AML-193 (cell line): ENCODE measurements around the gene NUDT5.
"Not testable (repeated sequence)": the region's sequence is repeated elsewhere in the genome, so short reads cannot be mapped to it uniquely, and the experiment has no call there.

ENCODE experiments used
- DNase-seq, 2 experiments: peaks; one replicate each; lab custom pipeline; 2025; lab: John Stamatoyannopoulos, UW

NUDT5 gene

GRCh38 chr10:12195603-12196506 lies at the start of gene NUDT5, which contains the start of gene CDC123:
Gene NUDT5, minus strand, starts transcription at chr10:12195891. Its CDS starts 9,600 bp downstream, at chr10:12186291.
Gene CDC123, plus strand, starts transcription at chr10:12196188. Its CDS starts 58 bp downstream, at chr10:12196246.
- DNase-seq, result peak; percentile 86 to 92

- DNase-seq, result peak; percentile 32 to 45
Measured at GRCh38 chr10:12243864-12244620, 48.4 kb upstream of the NUDT5 start.

DNA sequence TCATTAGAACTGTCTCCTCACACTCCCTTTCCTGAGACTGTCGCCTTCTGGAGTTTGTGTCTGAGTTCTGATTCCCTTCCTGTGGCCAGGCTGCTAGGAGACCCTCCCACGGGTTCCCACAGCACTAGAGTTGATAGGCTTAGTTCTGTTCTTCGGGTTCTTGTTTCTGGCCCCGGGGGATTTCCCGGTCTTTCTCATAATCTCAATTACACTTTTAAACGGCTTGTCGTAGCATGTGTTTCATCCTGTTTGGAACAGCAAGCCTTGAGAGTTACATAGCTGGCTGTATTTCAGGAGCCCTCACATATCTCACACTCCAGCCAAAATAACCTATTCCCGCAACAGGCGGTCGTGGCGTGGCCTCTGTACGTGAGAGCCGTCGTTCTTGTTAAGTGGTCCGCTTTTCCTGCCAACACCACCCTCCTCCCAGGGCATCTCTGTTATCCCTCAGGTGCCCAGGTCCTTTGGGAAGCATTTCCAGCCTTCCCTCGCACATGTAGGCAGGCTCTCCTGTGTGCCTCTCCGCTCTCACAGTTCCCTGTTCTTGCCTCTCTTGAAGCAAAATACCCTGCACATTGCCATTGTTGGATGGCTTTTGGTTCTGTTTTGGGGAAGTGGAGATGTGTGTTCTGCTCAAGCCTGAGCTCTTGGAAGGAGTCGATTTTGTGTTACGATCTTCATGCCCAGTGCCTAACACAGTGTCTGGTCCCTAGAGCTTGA lies 46.3 kb upstream of the NUDT5 start:
- no peak for DNase-seq

DNA sequence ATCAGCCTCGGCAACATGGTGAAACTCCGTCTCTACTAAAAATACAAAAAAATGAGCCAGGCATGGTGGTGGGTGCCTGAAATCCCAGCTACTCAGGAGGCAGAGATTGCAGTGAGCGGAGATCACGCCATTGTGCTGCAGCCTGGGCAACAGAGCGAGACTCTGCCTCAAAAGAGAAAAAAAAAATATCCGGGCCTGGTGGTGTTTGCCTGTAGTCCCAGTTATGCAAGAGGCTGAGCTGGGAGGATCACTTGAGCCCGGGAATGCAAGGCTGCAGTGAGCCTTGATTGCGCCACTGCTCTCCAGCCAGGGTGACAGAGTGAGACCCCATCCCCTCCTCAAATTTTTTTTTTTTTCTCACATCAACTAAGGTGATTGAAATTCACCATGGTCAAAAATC lies 43.1 kb upstream of the NUDT5 start:
- DNase-seq, result no peak

DNA sequence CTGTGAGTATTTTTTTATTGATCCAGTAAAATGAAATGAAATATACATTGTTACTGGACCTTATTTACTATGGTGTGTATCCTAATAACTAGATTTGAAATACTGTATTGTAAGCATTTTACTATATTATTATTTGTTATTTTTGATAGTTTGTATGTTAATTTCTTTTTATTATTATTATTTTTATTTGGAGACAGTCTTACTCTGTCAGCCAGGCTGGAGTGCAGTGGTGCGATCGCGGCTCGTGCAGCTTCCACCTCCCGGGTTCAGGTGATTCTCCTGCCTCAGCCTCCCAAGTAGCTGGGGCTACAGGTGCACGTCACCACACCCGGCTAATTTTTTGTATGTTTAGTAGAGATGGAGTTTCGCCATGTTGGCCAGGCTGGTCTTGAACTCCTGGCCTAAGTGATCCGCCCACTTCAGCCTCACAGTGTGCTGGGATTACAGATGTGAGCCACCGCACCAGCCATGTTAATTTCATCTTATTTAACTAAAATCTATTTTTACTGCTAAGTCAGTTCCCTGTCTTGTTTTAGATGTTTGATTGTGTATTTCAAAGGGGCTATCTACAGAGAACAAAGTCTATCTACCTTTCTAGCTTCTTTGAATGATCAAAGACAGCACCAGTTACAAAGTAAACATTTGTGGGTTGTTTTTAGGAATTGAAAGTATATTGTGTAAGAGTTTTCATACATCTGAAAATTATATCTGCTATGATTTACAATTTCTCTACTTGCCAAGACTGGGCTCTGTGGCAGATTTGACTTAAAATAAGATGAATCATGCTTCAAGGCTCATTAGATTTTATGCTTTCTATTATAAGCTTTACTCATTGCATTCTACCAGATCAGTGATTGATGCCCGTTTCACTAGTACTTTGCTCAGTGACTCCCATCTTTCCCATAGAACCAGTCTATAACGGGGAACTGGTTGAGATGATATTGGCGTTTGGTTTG lies 41.9 kb upstream of the NUDT5 start:
- no peak for DNase-seq

DNA sequence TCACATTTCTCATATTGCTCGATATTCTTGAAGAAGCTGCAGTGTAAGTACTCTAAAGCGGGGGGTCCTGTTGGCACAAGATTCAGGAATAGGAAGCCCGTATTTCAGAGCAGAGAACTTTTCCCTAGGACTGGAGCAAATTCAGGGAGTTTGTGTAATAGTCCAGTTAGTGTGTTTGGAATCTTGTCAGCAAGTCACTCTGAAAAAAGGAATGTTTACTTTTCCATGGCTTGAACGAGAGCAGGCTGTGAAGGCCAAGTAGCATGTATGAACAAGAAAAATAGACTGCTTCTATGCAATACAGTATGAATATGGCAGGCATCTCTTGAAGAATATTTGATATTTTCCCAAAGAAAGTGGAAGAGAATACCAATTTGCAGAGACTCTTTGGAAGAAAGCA lies 40.1 kb upstream of the NUDT5 start:
- DNase-seq, result no peak

DNA sequence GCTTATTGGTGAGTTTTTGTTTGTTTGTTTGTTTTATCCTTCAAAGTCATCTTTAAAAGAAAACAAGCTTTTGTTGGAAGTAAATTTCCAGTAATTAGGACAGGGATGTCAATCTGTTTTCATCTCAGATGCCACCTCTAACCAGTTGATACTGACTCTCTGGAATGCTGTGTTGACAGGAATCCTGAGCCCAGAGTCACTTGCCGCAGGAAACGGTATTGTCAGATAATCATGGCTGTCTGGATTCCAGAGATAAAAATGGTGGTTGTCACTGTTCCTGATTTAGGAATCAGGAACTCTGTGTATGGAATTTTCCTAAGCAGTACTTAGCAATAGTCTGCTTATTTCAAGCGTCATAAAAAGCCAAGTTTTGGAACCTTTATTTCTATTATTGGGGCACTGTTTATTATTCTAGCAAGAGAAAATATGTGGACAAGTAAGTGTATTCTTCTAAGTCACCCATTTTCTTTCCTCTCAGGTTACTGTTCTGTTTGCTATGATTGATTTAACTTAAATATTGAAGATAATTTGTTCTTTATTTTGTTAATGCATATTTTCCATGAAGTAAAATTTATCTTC lies 39.5 kb upstream of the NUDT5 start:
- DNase-seq, result no peak

GRCh38 chr10:12234687-12235086 lies 39.0 kb upstream of the NUDT5 start:
- DNase-seq, result not testable (repeated sequence)

- no peak for DNase-seq
Measured at GRCh38 chr10:12228851-12229250, 33.2 kb upstream of the NUDT5 start.

GRCh38 chr10:12226438-12226837 lies 30.7 kb upstream of the NUDT5 start:
- not testable (repeated sequence) for DNase-seq

- DNase-seq, result no peak
Measured at GRCh38 chr10:12225444-12225843, 29.8 kb upstream of the NUDT5 start.

GRCh38 chr10:12221323-12222298 lies 25.9 kb upstream of the NUDT5 start:
- DNase-seq, result no peak

DNA sequence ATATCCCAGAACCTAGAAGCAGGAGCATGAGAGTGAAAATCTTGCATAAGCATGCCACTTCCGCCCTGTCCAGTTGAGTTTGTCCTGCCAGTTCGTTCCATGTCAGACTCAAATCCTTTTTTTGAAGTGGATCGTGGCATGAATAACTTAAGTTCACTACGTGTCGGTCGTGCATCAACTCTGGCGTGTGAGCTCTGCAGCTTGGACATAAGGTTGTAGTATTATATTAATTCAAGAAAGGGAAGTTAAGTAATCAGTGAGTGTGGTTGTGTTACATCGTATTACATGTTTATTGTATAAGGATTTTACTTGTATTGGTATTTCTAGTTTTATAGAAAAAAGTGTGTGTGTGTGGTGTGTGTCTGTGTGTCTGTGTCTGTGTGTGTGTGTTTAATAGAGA lies 23.3 kb upstream of the NUDT5 start:
- peak; percentile 42 to 49 for DNase-seq

- DNase-seq, result peak; percentile 24 to 42
Measured at GRCh38 chr10:12214763-12215218, 19.1 kb upstream of the NUDT5 start.

DNA sequence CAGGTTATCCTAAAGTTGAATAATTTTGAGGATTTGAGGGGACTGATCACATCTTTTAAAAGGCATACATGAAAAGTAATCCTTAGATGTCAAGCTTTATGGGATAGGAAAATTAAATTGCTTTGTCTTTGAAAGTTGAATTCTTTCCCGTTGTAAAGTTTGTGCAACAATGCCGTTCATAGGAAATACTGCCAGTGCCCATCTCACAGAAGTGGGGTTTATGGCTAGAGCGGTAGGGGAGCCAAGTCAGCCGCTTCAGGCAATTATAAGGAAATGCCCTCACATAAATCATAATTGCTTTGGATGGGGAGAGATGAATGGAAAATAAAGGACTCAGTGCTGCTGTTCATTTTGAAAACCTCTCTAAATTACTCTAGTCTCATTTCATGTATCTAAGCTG lies 18.4 kb upstream of the NUDT5 start:
- DNase-seq, result no peak

GRCh38 chr10:12213621-12214020 lies 17.9 kb upstream of the NUDT5 start:
- no peak for DNase-seq

- DNase-seq, result no peak
Measured at GRCh38 chr10:12212454-12212853, 16.8 kb upstream of the NUDT5 start.

GRCh38 chr10:12208460-12208859 lies 12.8 kb upstream of the NUDT5 start:
- no peak for DNase-seq

DNA sequence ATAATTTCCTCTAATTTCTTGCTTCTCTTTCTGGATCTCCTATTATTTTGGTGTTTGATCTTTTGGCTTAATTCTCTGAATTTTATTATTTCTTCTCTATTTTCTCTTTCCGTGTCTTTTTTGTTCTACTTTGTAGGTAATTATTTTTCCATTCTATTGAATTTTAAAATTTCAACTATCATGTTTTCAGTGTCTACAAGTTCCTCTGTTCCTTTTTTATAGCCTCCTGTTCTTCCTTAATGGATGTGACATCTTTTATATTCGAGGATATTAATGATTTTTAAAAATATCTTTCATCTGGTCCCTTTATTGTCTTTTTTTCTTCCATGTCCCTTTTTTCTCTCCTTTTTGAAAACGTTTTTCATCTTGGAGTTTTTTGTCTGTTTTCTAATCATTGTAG lies 11.4 kb upstream of the NUDT5 start:
- no peak for DNase-seq
